ENCODE results near the gene CDC42BPB.

The CDC42BPB gene

GRCh38 chr14:102983496-102983895, 73.9 kb downstream of the CDC42BPB start:
- H3K4me3 ChIP-seq (ENCODE audit: low read depth, low read length): no peak overlapping the region
- no peak for TF ChIP-seq CTCF (IDR thresholded peaks at IDR 0.05; ENCODE audit: low read depth, low read length, missing control alignments)
- DNase-seq (ENCODE audit: low read depth): no peak

- DNase-seq (ENCODE audit: low read depth): no peak
- H3K4me3 ChIP-seq (ENCODE audit: low read depth, low read length): no peak overlapping the region
- no peak for TF ChIP-seq CTCF (IDR thresholded peaks at IDR 0.05; ENCODE audit: low read depth, low read length, missing control alignments)
Observed at GRCh38 chr14:102982852-102983470, 74.4 kb downstream of the CDC42BPB start.

- no peak for DNase-seq (ENCODE audit: low read depth)
- TF ChIP-seq CTCF (IDR thresholded peaks at IDR 0.05; ENCODE audit: low read depth, low read length, missing control alignments): no peak
- H3K4me3 ChIP-seq (ENCODE audit: low read depth, low read length): no peak overlapping the region
Observed at GRCh38 chr14:102980409-102980810, 76.9 kb downstream of the CDC42BPB start.

- no peak for DNase-seq (ENCODE audit: low read depth)
- TF ChIP-seq CTCF (IDR thresholded peaks at IDR 0.05; ENCODE audit: low read depth, low read length, missing control alignments): no peak
Observed at GRCh38 chr14:102979406-102979805, 77.9 kb downstream of the CDC42BPB start.

GRCh38 chr14:102977475-102977874, 79.9 kb downstream of the CDC42BPB start:
- TF ChIP-seq CTCF (IDR thresholded peaks at IDR 0.05; ENCODE audit: low read depth, low read length, missing control alignments): no peak
- no peak for DNase-seq (ENCODE audit: low read depth)
- no peak overlapping the region for H3K4me3 ChIP-seq (ENCODE audit: low read depth, low read length)

More at GRCh38 chr14:102979406-102979805, 77.9 kb downstream of the CDC42BPB start:
- H3K4me3 ChIP-seq (ENCODE audit: low read depth, low read length): no peak overlapping the region

GRCh38 chr14:102975662-102976061, 81.7 kb downstream of the CDC42BPB start:
- peak; percentile 14 for TF ChIP-seq CTCF (IDR thresholded peaks at IDR 0.05; ENCODE audit: low read depth, low read length, missing control alignments)
- no peak overlapping the region for H3K4me3 ChIP-seq (ENCODE audit: low read depth, low read length)
- no peak for DNase-seq (ENCODE audit: low read depth)

- DNase-seq (ENCODE audit: low read depth): no peak
- no peak for TF ChIP-seq CTCF (IDR thresholded peaks at IDR 0.05; ENCODE audit: low read depth, low read length, missing control alignments)
- no peak overlapping the region for H3K4me3 ChIP-seq (ENCODE audit: low read depth, low read length)
Observed at GRCh38 chr14:102973706-102974285, 83.6 kb downstream of the CDC42BPB start.
